Heart left ventricle (tissue), 16 donors: ENCODE measurements around the gene MLLT3. TPM values are rescaled to one million over a fixed set of nuclear protein-coding genes. Genes with fewer than 3 reads are reported as not detected.

Experiments used
- ATAC-seq, 4 donors: fragments of 200-7000 bp; cut with Tn5 transposase; one replicate each; pipeline ENCODE4 v1.9.1; 2020 to 2022; ENCODE audit warnings: moderate library complexity in 4 of 4, mild to moderate bottlenecking in 3 of 4, moderate number of reproducible peaks in 1 of 4
- DNase-seq, 5 donors: peaks; one replicate each; pipeline ENCODE4 v3.0.0-alpha.2; 2020
- H3K27ac ChIP-seq, 12 donors: fragments of 200-600 bp; sonication (generic) in 4 of 12; one replicate each; pipeline versions ENCODE4 v1.5.0 to v1.8.0; 2016 to 2022; ENCODE audit warnings: mild to moderate bottlenecking in 2 of 12
- H3K27me3 ChIP-seq, 9 donors: fragments of 200-600 bp; sonication (generic) in 2 of 9; one replicate each; pipeline versions ENCODE4 v1.5.1 to v1.8.0; 2016 to 2022; ENCODE audit warnings: mild to moderate bottlenecking in 3 of 9
- H3K36me3 ChIP-seq, 9 donors: fragments of 200-600 bp; sonication (generic) in 2 of 9; one replicate each; pipeline versions ENCODE4 v1.5.0 to v1.8.0; 2018 to 2022; ENCODE audit warnings: mild to moderate bottlenecking in 2 of 9
- H3K4me1 ChIP-seq, 12 donors: fragments of 200-600 bp; sonication (generic) in 4 of 12; one replicate each; pipeline versions ENCODE4 v1.5.0 to v1.8.0; 2016 to 2022; ENCODE audit warnings: mild to moderate bottlenecking in 3 of 12
- H3K4me3 ChIP-seq, 12 donors: fragments of 200-600 bp; sonication (generic) in 4 of 12; one replicate each; pipeline versions ENCODE4 v1.5.0 to v1.8.0; 2017 to 2022; ENCODE audit warnings: mild to moderate bottlenecking in 9 of 12, moderate library complexity in 4 of 12
- H3K9me3 ChIP-seq, 12 donors: fragments of 200-600 bp; sonication (generic) in 4 of 12; one replicate each; pipeline versions ENCODE4 v1.5.0 to v1.8.0; 2016 to 2022; ENCODE audit warnings: mild to moderate bottlenecking in 1 of 12
- CTCF ChIP-seq, 12 donors: fragments of 200-600 bp; sonication (generic) in 4 of 12; IDR thresholded peaks; one replicate each; pipeline versions ENCODE4 v1.5.0 to v1.8.0; 2018 to 2022; ENCODE audit warnings: antibody characterized with exemption in 12 of 12, mild to moderate bottlenecking in 5 of 12
- POLR2A ChIP-seq, 2 donors: fragments of 450-650 bp; IDR thresholded peaks; one replicate each; pipeline ENCODE4 v1.6.1; 2017; ENCODE audit warnings: antibody characterized with exemption in 2 of 2, mild to moderate bottlenecking in 2 of 2, moderate library complexity in 2 of 2
- whole genome bisulfite sequencing, 4 donors: extraction: QIAGEN DNeasy Blood & Tissue Kit in 2 of 4; methylation state at CpG; one replicate each; pipeline versions ENCODE4 v1.1.5 to v1.1.7; 2013 to 2018; 5-methylcytosine and 5-hydroxymethylcytosine counted together
- intact Hi-C, 10 donors: fragments of 100-400 bp; cut with DNase I; formaldehyde crosslinking; loops; one replicate each; pipeline versions ENCODE4 v1.11.1 to v1.14.2; 2022
- polyA plus RNA-seq, 2 donors: library from polyadenylated mRNA; stranded (reverse); fragments of 200-250 nt; gene quantifications; one replicate each; pipeline ENCODE4 v1.2.3, GENCODE V29; 2013
- total RNA-seq, 9 donors: library from RNA; depleted of rRNA in 2 of 9; stranded (reverse); fragments of >200 nt in 2 of 9; fragmentation: NEBNext Ultra II Directional in 3 of 9; extraction: Animal tissue kit (Norgen Biotek cat#: 25700) in 3 of 9; gene quantifications; one replicate each; pipeline versions ENCODE4 v1.1.0 to v1.2.4, GENCODE V29; 2016 to 2023
- donor health status: ischemic (EF 13 %, LVEDD 7.1; RV severe dilation, severe dysfunction).
- donor health status: healthy with polysubstance abuse.
- donor health status: DM: no; HTN: yes; CAD: no.
- donor health status: DM: no; HTN: no; CAD: no.
- donor health status: ischemic (EF 25% LVEDD 6.9; RV normal size, moderate dysfunction).
- donor health status: ischemic (EF 25% LVEDD 5.7; RV mildly dilated, moderate dysfunction).
- donor health status: healthy.
- donor health status: DM: yes; HTN: yes; CAD: no.
- donor health status: ischemic (EF 35%, LVEDD 5.7; RV mildly dilated, moderate dysfunction).
- donor health status: nonischemic (EF 11% LVEDD 7.7; RV severe dilation, severe dysfunction).
- donor health status: DM: yes; HTN: yes; CAD: no.
- donor health status: PGD.
- donor health status: ischemic (EF 29% LVEDD 5.4; RV normal size, mild dysfunction).
- donor health status: nonischemic (EF 23%, LVEDD 6.1; RV moderate dilation, normal function).

MLLT3 gene
- total and polyA plus RNA-seq, 11 donors = 7.5 to 21.0 (median 15.3) TPM

DNA sequence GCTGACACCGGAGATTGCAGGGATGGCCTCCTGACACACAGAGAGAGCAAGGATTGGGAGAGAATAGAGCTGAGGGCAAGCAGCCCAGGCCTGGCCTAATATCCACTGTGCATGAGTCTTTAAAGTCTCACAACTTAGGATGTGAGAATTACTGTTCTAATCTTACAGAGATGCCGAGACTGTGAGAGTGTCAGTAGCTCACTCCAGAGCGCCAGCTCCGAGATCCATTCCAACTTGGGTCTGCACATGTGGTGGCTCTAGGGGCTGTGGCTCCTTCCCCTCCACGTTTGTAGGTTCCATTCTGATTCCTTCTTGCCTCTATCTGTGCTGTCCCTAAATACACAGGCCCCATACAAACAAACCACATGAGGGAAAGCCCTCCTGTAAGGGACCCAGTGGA lies 304.6 kb downstream of the MLLT3 start:
- 92 to 95% (median 93%) methylated on average over 4 to 5 of the region's 5 CpGs for WGBS, 4 donors
- H3K27ac ChIP-seq = no peak overlapping the region
- H3K4me1 ChIP-seq = peaks cover 0 to 19% (median 0%) of the 10 kb centered on the region in 12 donors
- no peak for ATAC-seq
- no peak for DNase-seq
- no peak overlapping the region for H3K4me3 ChIP-seq
- H3K27me3 ChIP-seq = no peaks in the 10 kb centered on the region
- intact Hi-C loops = loop anchor here in 1 of 10 donors (10.0 kb wide), 1 partner anchor 523 kb away; no protein-coding TSS in a partner anchor
- no peaks in the 10 kb centered on the region for H3K36me3 ChIP-seq
- TF ChIP-seq CTCF (IDR thresholded peaks at IDR 0.05) = no peak
- no peak for TF ChIP-seq POLR2A (IDR thresholded peaks at IDR 0.05)
- no peaks in the 10 kb centered on the region for H3K9me3 ChIP-seq

GRCh38 chr9:20316372-20316771 lies 305.9 kb downstream of the MLLT3 start:
- intact Hi-C loops = loop anchor here in 1 of 10 donors (10.0 kb wide), 1 partner anchor 522 kb away; no protein-coding TSS in a partner anchor
- Histone ChIP-seq H3K4me1 (peaks cover 0 to 17% (median 0%) of the 10 kb centered on the region in 12 donors), H3K4me3 (no peak overlapping the region), H3K27ac (no peak overlapping the region), H3K9me3 (no peaks in the 10 kb centered on the region), H3K36me3 (no peaks in the 10 kb centered on the region), H3K27me3 (no peaks in the 10 kb centered on the region)
- no peak for DNase-seq
- whole genome bisulfite sequencing, 4 donors = 85 to 94% (median 88%) methylated on average over 9 of the region's 9 CpGs
- TF ChIP-seq CTCF (IDR thresholded peaks at IDR 0.05) (no peak), POLR2A (IDR thresholded peaks at IDR 0.05) (no peak)
- no peak for ATAC-seq

DNA sequence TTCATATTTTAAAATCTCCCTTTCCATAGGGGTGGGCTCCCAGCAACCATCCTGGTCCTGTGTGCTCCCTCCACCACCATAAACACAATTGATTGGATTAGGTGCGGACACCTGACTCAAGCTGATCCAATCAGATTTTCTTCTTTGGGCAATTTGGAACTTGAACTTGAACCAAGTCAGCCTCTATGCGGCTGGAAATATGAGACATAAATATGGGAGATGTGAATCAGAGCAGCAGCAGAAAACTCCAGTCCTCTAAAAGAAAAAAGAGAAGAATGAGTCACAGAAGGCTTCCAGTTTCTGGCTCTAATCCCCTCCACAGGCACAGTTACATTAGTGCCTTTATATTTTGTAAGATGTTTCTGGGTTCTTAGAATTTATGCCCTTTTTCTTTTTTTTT lies 306.6 kb downstream of the MLLT3 start:
- 89 to 96% (median 95%) methylated on average over 2 of the region's 2 CpGs for WGBS, 4 donors
- Histone ChIP-seq H3K36me3 (no peaks in the 10 kb centered on the region), H3K27me3 (no peaks in the 10 kb centered on the region), H3K27ac (no peak overlapping the region), H3K9me3 (no peaks in the 10 kb centered on the region), H3K4me3 (no peak overlapping the region), H3K4me1 (peaks cover 0 to 12% (median 0%) of the 10 kb centered on the region in 12 donors)
- TF ChIP-seq CTCF (IDR thresholded peaks at IDR 0.05) (no peak), POLR2A (IDR thresholded peaks at IDR 0.05) (no peak)
- DNase-seq (no peak), ATAC-seq (no peak)
- intact Hi-C loops = loop anchor here in 1 of 10 donors (10.0 kb wide), 1 partner anchor 521 kb away; no protein-coding TSS in a partner anchor

- intact Hi-C loops = loop anchor here in 1 of 10 donors (10.0 kb wide), 1 partner anchor 520 kb away; no protein-coding TSS in a partner anchor
Measured at GRCh38 chr9:20314981-20315380, 307.3 kb downstream of the MLLT3 start.

More at GRCh38 chr9:20314981-20315380, 307.3 kb downstream of the MLLT3 start:
- H3K27me3 ChIP-seq = no peaks in the 10 kb centered on the region
- peaks cover 0 to 5% (median 0%) of the 10 kb centered on the region in 12 donors for H3K4me1 ChIP-seq
- no peak overlapping the region for H3K4me3 ChIP-seq
- H3K36me3 ChIP-seq = no peaks in the 10 kb centered on the region
- TF ChIP-seq CTCF (IDR thresholded peaks at IDR 0.05) (no peak), POLR2A (IDR thresholded peaks at IDR 0.05) (no peak)
- ATAC-seq = no peak
- 87 to 91% (median 90%) methylated on average over 3 of the region's 3 CpGs for WGBS, 4 donors
- H3K9me3 ChIP-seq = no peaks in the 10 kb centered on the region
- no peak overlapping the region for H3K27ac ChIP-seq
- no peak for DNase-seq
